ENCODE results near the gene ACSF2. TPM values are rescaled to one million over a fixed set of nuclear protein-coding genes. Genes with fewer than 3 reads are reported as not detected.

ACSF2 gene
- total and polyA plus RNA-seq, 2 of the 13 experiments (the other 11 are each of a cell fraction or from before 2014, with no cell fraction given) = 87.3 to 109 TPM

DNA sequence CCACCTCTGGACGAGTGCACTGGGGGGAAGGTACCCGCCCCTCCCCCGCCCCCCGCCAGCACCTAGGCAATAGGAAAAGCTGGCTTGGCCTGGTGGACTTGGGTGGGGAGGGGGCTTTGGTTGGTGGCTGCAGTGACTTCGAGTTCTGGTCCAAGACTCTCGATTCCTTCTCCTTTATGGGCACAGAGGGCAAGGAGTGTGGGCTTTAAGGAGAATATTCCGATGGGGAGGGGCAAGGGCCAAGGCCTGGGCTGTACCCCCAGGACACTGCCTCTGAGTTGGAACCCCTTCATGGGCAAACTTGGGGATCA, 409 bp downstream of the ACSF2 start (continued):
- TF ChIP-seq ZNF362 (CRISPR knock-in tag; IDR thresholded peaks at IDR 0.05; ENCODE audit: borderline replicate concordance) (no peak), AHDC1 (CRISPR knock-in tag; IDR thresholded peaks at IDR 0.05; ENCODE audit: borderline replicate concordance) (no peak), SSRP1 (CRISPR knock-in tag; IDR thresholded peaks at IDR 0.05) (no peak), SALL2 (CRISPR knock-in tag; IDR thresholded peaks at IDR 0.05) (no peak), NFE2 (CRISPR knock-in tag; IDR thresholded peaks at IDR 0.05) (no peak), ZBTB38 (CRISPR knock-in tag; IDR thresholded peaks at IDR 0.05) (no peak), FIP1L1 (IDR thresholded peaks at IDR 0.05; ENCODE audit: borderline replicate concordance, insufficient read depth, low read depth, low read length) (no peak), NAIF1 (CRISPR knock-in tag; IDR thresholded peaks at IDR 0.05; ENCODE audit: borderline replicate concordance) (no peak), ZNF644 (CRISPR knock-in tag; IDR thresholded peaks at IDR 0.05; ENCODE audit: low read depth) (no peak), SP5 (CRISPR knock-in tag; IDR thresholded peaks at IDR 0.05; ENCODE audit: borderline replicate concordance, low read depth) (no peak), ZBTB25 (CRISPR knock-in tag; IDR thresholded peaks at IDR 0.05) (no peak), ETS1 (CRISPR knock-in tag; IDR thresholded peaks at IDR 0.05) (no peak), ERF (CRISPR knock-in tag; IDR thresholded peaks at IDR 0.05) (peak; percentile 3; the same call in 1 of the 2 replicates), GTF3A (CRISPR knock-in tag; conservative IDR thresholded peaks at IDR 0.05) (no peak), MTF2 (CRISPR knock-in tag; IDR thresholded peaks at IDR 0.05; ENCODE audit: borderline replicate concordance) (no peak), KLF16 (CRISPR knock-in tag; IDR thresholded peaks at IDR 0.05) (no peak), NONO (IDR thresholded peaks at IDR 0.05) (no peak), NONO (CRISPR knock-in tag; conservative IDR thresholded peaks at IDR 0.05) (no peak)
- TF ChIP-seq, protein P1, sequence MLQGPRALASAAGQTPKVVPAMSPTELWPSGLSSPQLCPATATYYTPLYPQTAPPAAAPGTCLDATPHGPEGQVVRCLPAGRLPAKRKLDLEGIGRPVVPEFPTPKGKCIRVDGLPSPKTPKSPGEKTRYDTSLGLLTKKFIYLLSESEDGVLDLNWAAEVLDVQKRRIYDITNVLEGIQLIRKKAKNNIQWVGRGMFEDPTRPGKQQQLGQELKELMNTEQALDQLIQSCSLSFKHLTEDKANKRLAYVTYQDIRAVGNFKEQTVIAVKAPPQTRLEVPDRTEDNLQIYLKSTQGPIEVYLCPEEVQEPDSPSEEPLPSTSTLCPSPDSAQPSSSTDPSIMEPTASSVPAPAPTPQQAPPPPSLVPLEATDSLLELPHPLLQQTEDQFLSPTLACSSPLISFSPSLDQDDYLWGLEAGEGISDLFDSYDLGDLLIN (CRISPR knock-in tag; IDR thresholded peaks at IDR 0.05; ENCODE audit: borderline replicate concordance) = no peak

All from HepG2 (cell line).